ENCODE results near the gene TPBGL. TPM values are rescaled to one million over a fixed set of nuclear protein-coding genes. Genes with fewer than 3 reads are reported as not detected.
"Not testable (repeated sequence)": the region's sequence is repeated elsewhere in the genome, so short reads cannot be mapped to it uniquely, and the experiment has no call there.

Gene TPBGL
- total RNA-seq, 1 donor from 2014 or later = 0.64 TPM

GRCh38 chr11:75273411-75274391 lies 33.1 kb downstream of the TPBGL start:
- H3K36me3 ChIP-seq = peaks cover 92% of the 10 kb centered on the region
- peaks cover 12% of the 10 kb centered on the region for H3K4me1 ChIP-seq
- no peak overlapping the region for H3K4me3 ChIP-seq
- no peaks in the 10 kb centered on the region for H3K9me3 ChIP-seq
- no peak overlapping the region for H3K27ac ChIP-seq
- intact Hi-C loops (cut with DNase I) = no loop called here
- peak; percentile 50 for DNase-seq
- H3K27me3 ChIP-seq = no peaks in the 10 kb centered on the region
- ATAC-seq = peak; percentile 4
- TF ChIP-seq CTCF (IDR thresholded peaks at IDR 0.05) = no peak

GRCh38 chr11:75274716-75275115 lies 34.1 kb downstream of the TPBGL start:
- peak; percentile 4 for DNase-seq
- H3K27ac ChIP-seq = peak overlapping the region; percentile 56

GRCh38 chr11:75275581-75275980 lies 35.0 kb downstream of the TPBGL start:
- intact Hi-C loops (cut with DNase I) = loop anchor here (5.0 kb wide), 1 partner anchor 107 kb away; no protein-coding TSS in a partner anchor

More at GRCh38 chr11:75274716-75275115, 34.1 kb downstream of the TPBGL start:
- intact Hi-C loops (cut with DNase I) = loop anchor here (5.0 kb wide), 1 partner anchor 108 kb away; no protein-coding TSS in a partner anchor
- H3K4me3 ChIP-seq, ATAC-seq, H3K27me3 ChIP-seq, H3K9me3 ChIP-seq: not testable (repeated sequence)
- Histone ChIP-seq H3K36me3 (peaks cover 92% of the 10 kb centered on the region), H3K4me1 (peaks cover 12% of the 10 kb centered on the region)

GRCh38 chr11:75276186-75276585 lies 35.6 kb downstream of the TPBGL start:
- DNase-seq (no peak), ATAC-seq (no peak)
- intact Hi-C loops (cut with DNase I) = loop anchor here (5.0 kb wide), 1 partner anchor 106 kb away; no protein-coding TSS in a partner anchor
- H3K27me3 ChIP-seq = no peaks in the 10 kb centered on the region
- TF ChIP-seq CTCF (IDR thresholded peaks at IDR 0.05) = no peak
- no peaks in the 10 kb centered on the region for H3K9me3 ChIP-seq
- H3K27ac ChIP-seq = peak overlapping the region; percentile 56
- H3K36me3 ChIP-seq = peaks cover 88% of the 10 kb centered on the region
- peaks cover 15% of the 10 kb centered on the region for H3K4me1 ChIP-seq
- H3K4me3 ChIP-seq = no peak overlapping the region

More at GRCh38 chr11:75275581-75275980, 35.0 kb downstream of the TPBGL start:
- DNase-seq (peak; percentile 69), ATAC-seq (peak; percentile 37)
- peaks cover 14% of the 10 kb centered on the region for H3K4me1 ChIP-seq
- H3K36me3 ChIP-seq = peaks cover 89% of the 10 kb centered on the region
- H3K9me3 ChIP-seq = no peaks in the 10 kb centered on the region
- peak overlapping the region; percentile 56 for H3K27ac ChIP-seq
- H3K27me3 ChIP-seq = no peaks in the 10 kb centered on the region
- TF ChIP-seq CTCF (IDR thresholded peaks at IDR 0.05) = no peak
- H3K4me3 ChIP-seq = no peak overlapping the region

- intact Hi-C loops (cut with DNase I) = loop anchor here (5.0 kb wide), 1 partner anchor 106 kb away; no protein-coding TSS in a partner anchor
- no peaks in the 10 kb centered on the region for H3K9me3 ChIP-seq
- no peaks in the 10 kb centered on the region for H3K27me3 ChIP-seq
- ATAC-seq (no peak), DNase-seq (peak; percentile 6)
- H3K36me3 ChIP-seq = peaks cover 88% of the 10 kb centered on the region
- peaks cover 15% of the 10 kb centered on the region for H3K4me1 ChIP-seq
- TF ChIP-seq CTCF (IDR thresholded peaks at IDR 0.05) = no peak
- peak overlapping the region; percentile 56 for H3K27ac ChIP-seq
- H3K4me3 ChIP-seq = no peak overlapping the region
Observed at GRCh38 chr11:75276686-75277085, 36.1 kb downstream of the TPBGL start.
